GM19372 (cell line): ENCODE measurements around the gene MED12L.
A peak's percentile ranks its signal among the peaks of the same experiment; 100 is the strongest.

Source experiments
- ATAC-seq: cut with Tn5 transposase; IDR thresholded peaks from one replicate; pipeline ENCODE4 v1.9.1; 2021; ENCODE audit warnings: mild to moderate bottlenecking, low read depth, moderate library complexity; ENCODE audit not compliant: unreplicated experiment

MED12L gene

GRCh38 chr3:151393146-151393830 is 307.8 kb downstream of the MED12L start:
- no peak for ATAC-seq

GRCh38 chr3:151393941-151394340 is 308.5 kb downstream of the MED12L start:
- ATAC-seq = no peak

- no peak for ATAC-seq
These were observed 309.1 kb downstream of the MED12L start for GRCh38 chr3:151394611-151395010.

- ATAC-seq = no peak
These were observed 310.3 kb downstream of the MED12L start for GRCh38 chr3:151395806-151396205.

GRCh38 chr3:151398895-151399294 is 313.4 kb downstream of the MED12L start:
- ATAC-seq = no peak

- ATAC-seq = no peak
These were observed 314.9 kb downstream of the MED12L start for GRCh38 chr3:151400341-151400740.

GRCh38 chr3:151402349-151402748 is 316.9 kb downstream of the MED12L start:
- no peak for ATAC-seq

- no peak for ATAC-seq
These were observed 317.8 kb downstream of the MED12L start for GRCh38 chr3:151403246-151403645.

- no peak for ATAC-seq
These were observed 318.9 kb downstream of the MED12L start for GRCh38 chr3:151404316-151404715.

- ATAC-seq = no peak
These were observed 322.5 kb downstream of the MED12L start for GRCh38 chr3:151407928-151408327.

- no peak for ATAC-seq
These were observed 325.6 kb downstream of the MED12L start for GRCh38 chr3:151410891-151411559.

GRCh38 chr3:151412989-151413388 is 327.5 kb downstream of the MED12L start:
- no peak for ATAC-seq

GRCh38 chr3:151415289-151415688 is 329.8 kb downstream of the MED12L start:
- no peak for ATAC-seq

GRCh38 chr3:151419806-151420205 is 334.3 kb downstream of the MED12L start:
- ATAC-seq = no peak

GRCh38 chr3:151421938-151422337 is 336.5 kb downstream of the MED12L start:
- no peak for ATAC-seq

- ATAC-seq = no peak
These were observed 337.6 kb downstream of the MED12L start for GRCh38 chr3:151423091-151423490.

GRCh38 chr3:151425627-151426340 is 340.3 kb downstream of the MED12L start:
- ATAC-seq = peak; percentile 25

- peak; percentile 90 for ATAC-seq
These were observed 340.8 kb downstream of the MED12L start for GRCh38 chr3:151426341-151426657.

GRCh38 chr3:151428386-151428785 is 342.9 kb downstream of the MED12L start:
- no peak for ATAC-seq

- ATAC-seq = no peak
These were observed 345.5 kb downstream of the MED12L start for GRCh38 chr3:151430821-151431484.

- ATAC-seq = no peak
These were observed 346.5 kb downstream of the MED12L start for GRCh38 chr3:151431940-151432339.
